Measurements from ENCODE around the gene CFAP53.
A peak's percentile ranks its signal among the peaks of the same experiment; 100 is the strongest.

The CFAP53 gene

DNA sequence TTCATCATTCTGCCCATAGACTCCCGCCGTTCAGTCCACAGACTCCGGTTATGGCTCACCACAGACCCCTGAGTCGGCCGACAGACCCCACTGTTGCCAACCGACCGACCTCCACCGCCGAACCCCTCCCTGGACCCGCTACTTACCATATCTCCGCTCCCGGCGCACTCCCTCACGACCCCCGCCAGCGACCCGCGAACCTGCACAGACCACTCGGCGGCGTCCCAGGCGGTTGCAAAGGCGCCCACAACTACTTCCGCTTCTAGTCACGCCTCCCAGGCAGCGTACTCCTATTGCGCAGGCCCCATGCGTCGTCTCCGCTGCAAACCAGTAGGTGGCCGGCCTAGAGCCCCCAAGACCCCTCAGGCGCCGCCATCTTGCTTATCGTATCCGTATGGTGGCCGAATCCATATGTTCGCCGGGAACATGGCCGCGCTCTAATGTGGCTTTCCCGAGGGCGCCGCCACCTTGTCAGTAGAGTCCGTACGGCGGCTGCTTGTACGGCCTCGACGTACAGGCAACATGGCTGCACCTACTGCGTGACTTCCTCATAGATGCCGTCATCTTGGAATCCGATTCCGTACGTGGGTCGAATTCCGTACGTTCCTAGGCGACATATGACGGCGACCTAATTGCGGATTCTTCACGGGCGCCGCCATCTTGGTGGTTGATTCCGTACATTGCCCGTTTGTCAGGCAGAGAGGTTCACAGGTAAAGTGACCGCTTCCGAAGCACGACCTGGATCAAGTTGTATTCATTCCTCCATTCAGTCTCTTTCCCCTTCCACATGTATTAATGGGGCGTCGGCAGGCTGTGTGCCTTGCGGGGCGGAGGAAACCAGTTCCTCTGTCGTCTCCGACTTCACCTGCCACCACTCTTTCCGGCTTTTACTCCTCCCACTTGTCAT lies 21.4 kb upstream of the CFAP53 start, which contains the start of gene CXXC1:
Gene CXXC1 (minus strand): TSS at position 252 of the 907 bp plus-strand sequence. CDS start 103 bp downstream, at position 149.
- DNase-seq (ENCODE audit: low read depth): peak; percentile 95

DNA sequence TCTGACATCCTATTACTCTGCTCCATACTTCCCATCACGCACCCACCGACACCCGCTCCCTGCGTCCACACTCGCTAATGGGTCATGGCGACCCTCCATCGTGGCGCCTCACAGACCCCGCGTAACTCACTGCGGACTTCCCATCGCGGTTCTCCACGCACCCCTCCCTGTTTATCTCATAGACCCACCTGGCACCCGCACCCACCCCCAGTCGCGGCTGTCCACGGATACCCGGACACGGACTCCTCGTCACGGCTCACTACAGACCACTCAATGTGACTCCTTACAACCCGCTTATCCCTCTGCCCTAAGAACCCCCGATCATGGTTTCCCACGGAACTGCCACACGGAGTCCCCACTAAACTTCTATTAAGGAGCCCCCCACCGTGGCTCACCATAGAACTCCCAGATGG lies 20.7 kb upstream of the CFAP53 start:
- no peak for DNase-seq (ENCODE audit: low read depth)

GRCh38 chr18:50286391-50287027 lies 20.2 kb upstream of the CFAP53 start:
- no peak for DNase-seq (ENCODE audit: low read depth)

DNA sequence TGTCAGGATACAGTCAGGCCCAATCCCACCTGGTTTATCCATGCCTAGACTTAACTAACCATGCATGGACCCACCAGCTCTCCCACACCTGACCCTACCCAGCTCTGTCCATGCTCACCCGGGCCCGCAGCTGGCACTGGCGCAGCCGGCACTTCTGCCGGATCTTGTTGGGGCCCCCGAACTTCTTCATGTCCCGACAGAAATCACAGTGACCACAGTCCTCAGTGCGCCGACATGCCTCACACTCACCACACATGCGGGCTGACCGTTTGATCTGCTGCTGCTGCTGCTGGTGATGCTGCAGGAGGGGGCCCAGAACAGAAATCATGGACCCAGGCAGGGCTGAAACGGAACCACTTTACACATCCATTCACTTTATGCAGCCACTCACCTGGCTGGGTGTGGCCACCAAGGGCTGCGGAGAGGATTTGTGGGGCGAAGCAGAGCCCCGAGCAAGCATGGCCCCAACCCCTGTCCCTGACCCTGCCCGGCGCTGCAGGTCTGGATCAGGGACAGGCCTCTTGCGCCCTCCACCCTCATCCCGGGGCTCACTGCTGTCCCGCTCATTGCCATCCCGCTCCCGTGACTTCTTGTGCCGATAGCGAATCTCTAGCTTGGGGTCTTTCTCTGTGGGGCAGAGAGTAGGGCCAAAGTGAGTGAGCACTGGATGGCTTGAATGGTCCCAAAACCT lies 19.5 kb upstream of the CFAP53 start:
- no peak for DNase-seq (ENCODE audit: low read depth)

DNA sequence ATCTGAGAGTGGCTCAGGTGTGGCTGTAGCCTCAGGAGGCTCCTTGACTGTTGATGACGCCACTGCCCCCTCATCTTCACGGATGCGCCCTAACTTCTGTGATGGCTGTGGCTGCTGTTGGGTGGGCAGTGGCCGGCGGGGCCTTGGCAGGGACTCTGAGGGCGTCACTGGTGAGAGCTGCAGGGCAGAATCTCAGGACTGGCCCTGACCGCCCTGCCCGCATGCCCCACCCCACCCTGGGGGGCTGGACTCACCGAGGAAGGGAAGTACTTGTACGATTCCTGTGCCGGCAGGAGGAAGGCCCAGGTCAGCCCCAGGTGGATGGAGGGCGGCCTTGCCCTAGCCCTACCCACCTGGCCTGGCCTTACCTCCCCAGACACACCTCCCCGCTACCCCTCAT lies 18.8 kb upstream of the CFAP53 start:
- DNase-seq (ENCODE audit: low read depth): no peak

DNA sequence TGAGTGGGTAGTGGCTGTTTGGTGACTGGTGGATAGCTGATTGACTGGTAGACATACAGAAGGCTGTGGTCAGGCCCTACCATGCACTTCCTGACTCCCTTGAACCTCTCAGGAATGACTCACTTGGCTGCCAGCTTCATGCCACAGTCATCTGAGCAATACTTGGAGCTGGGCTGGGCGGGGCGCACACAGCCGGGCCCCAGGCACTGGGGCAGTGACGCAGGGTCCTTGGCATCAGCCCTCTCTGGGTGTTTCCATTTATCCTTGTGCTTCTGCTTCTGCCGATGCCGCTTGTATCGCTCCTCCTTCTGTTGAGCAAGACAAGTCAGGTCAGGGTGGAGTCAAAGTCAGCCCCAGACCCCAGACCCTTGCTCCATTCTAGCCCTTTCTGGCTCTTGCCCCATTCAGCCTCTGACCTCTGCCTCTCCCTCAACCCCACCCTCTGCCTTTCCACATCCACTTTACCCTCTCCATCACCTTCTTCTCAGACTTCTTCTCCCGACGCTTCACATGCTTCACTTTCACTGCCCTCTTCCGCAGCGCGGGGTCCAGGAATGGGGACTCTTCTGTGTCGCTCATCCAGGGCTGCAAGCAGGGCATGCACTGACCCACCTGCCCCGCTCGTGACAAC lies 18.1 kb upstream of the CFAP53 start:
- DNase-seq (ENCODE audit: low read depth): no peak

- no peak for DNase-seq (ENCODE audit: low read depth)
These were observed 17.3 kb upstream of the CFAP53 start for GRCh38 chr18:50283469-50284209.

DNA sequence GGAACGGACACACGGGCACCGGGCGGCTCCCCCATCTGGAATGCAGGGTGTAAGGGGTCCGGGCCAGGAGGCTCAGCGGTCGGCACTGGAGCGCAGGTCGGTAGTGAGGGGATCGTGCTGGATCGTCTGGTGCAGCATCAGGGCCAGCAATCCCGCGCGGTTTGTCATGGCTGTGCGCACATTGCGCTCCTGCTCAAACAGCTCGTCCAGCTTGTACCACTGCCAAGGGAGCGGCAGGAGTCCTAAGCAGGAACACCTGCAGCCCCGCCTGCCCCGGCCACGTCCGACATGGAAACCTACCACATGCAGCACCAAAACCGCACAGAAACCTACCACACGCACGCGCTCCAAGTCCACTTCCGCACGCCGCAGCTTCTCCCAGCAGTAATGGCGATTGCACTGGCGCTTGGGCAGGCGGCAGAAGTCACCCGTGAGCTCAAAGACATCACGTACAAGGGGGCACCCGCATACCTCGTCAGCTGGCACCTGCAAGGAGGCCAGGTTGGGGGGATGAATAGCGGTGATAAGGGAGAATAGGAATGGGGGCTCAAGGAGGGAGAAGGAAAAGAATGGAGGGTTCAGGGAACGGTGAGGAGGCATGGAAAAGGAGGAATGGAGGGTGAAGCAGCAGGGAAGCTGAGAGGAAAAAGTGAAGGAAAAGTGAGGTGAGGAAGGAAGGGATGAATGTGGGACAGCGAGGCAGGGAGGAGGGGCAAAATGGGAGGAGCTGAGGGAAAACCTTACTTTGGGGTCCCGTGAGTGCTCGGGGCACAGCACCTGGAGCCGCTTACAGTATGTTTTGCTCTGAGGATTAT lies 16.4 kb upstream of the CFAP53 start:
- DNase-seq (ENCODE audit: low read depth): no peak

- no peak for DNase-seq (ENCODE audit: low read depth)
These were observed 15.8 kb upstream of the CFAP53 start for GRCh38 chr18:50281972-50282520.

DNA sequence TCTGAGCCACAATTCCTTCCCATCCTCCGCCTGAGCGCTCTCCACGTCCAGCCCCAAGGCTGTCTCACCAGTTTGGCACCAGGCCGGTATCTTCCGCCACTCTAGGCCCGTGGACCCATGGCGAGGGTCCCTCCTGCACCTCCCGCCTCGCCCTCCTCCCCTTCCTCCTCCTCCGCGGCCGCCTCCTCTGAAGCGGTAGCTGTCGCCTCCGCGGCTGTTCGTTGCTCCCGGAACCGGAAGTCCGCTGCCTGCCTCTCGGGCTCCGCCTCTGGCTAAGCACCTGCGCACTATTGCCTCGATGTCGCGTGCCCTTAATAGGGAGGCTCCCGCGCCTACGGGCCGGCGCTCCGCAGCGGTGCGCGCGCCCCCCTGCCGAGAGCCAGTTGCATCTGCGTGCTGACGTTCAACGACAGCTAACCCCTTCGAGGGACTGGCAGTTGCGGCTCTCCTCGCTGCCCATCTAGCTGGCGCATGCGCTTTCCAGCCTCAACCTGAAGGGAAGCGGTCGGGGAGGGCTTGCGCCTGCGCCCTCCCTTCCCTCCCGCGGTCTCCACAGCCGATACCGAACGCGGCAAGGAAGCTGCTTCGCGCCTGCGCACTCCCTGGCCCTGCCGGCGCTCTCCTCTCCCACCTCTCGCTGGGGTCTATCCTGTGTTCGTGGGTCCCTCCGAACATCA lies 15.1 kb upstream of the CFAP53 start, which contains the start of gene MBD1:
Gene MBD1 (minus strand): TSS at position 229 of the 677 bp plus-strand sequence. CDS start 1,531 bp downstream, outside the sequence.
- peak; percentile 94 for DNase-seq (ENCODE audit: low read depth)

DNA sequence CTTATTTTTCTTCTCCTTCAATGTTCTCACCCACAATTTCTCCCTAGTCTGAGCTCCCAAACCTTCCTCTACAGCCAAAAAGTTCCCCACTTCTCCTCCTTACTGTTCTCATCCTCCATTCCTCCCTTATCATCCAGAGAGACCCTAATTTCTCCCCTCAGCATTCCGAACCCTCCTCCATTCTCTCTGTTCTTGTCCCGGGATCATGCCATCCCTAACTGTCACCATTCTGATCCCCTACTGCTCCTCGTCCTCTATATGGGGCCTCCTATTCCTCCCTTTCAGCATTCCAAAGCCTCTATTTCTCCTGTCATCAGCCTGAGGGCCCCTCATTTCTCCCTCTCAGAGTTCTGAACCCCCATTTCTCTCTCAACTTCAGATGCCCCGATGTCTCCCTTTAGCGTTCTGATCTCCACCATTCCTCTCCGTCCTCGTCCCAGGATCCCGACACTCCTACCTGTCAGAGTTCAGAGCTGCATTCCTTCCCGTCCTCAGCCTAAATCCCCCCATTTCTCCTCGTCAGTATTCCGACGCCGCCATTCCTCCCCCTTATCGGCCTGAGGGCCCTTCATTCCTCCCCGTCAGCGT lies 14.5 kb upstream of the CFAP53 start:
- DNase-seq (ENCODE audit: low read depth): no peak

- no peak for DNase-seq (ENCODE audit: low read depth)
These were observed 13.5 kb upstream of the CFAP53 start for GRCh38 chr18:50279752-50280151.

DNA sequence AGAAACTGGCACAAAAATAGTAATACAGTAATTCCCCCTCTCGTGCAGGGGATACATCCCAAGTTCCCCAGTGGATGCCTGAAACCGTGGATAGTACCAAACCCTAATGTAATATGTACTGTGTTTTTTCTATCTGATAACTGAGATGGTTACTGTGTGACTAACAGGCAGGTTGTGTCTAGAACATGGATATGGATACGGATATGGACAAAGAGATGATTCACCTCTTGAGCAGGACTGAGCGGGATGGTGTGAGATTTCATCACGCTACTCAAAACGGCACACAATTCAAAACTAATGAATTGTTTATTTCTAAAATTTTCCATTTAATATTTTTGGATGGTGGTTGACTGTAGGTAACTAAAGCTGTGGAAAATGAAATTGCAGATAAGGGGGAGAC lies 11.6 kb upstream of the CFAP53 start:
- DNase-seq (ENCODE audit: low read depth): no peak

GRCh38 chr18:50276452-50276851 lies 10.2 kb upstream of the CFAP53 start:
- DNase-seq (ENCODE audit: low read depth): no peak

DNA sequence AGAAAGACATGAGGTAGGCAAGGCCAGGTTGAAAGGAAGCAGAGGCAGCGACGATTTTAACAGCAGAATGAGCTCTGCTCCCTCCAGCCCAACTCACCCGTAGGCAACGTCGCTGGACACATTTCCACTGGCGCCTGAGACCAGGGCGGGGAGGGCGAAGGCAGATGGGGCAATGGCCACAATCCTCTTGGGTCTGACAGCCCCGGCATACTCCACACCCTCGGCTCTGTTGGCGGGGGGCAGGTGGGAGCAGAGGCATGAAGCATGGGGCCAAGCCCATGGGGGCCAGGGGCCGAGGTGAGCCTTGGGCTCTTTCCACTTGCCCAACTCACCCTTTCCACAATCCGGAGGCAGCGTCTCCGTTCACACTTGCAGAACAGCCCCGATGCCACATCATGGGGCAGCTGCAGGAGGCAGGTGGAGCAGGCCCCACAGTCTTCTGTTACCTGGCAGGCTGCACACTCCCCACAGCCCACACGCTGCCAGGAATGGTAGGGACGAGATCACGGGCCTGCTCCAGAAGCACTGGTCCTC lies 9.3 kb upstream of the CFAP53 start:
- DNase-seq (ENCODE audit: low read depth): no peak

DNA sequence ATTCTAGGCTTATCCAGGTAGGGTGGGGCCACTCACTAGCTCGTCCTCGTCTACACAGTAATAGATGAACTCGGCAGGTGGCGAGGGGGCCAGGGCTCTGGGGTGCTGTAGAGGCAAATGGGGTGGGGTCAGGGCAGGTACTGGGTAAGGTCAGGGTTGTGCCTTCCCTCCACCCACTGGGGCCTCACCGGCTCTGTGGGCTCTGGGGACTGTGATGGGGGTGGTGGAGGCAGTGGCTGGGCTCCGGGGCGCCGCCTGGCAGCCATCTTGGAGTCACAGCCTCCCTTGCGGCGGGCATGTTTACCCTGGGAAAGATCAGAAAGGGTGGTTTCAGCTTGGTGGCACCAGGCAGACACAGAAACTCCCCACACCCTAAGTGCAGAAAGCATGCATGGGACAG lies 8.6 kb upstream of the CFAP53 start:
- no peak for DNase-seq (ENCODE audit: low read depth)

GRCh38 chr18:50274044-50274442 lies 7.7 kb upstream of the CFAP53 start:
- no peak for DNase-seq (ENCODE audit: low read depth)

DNA sequence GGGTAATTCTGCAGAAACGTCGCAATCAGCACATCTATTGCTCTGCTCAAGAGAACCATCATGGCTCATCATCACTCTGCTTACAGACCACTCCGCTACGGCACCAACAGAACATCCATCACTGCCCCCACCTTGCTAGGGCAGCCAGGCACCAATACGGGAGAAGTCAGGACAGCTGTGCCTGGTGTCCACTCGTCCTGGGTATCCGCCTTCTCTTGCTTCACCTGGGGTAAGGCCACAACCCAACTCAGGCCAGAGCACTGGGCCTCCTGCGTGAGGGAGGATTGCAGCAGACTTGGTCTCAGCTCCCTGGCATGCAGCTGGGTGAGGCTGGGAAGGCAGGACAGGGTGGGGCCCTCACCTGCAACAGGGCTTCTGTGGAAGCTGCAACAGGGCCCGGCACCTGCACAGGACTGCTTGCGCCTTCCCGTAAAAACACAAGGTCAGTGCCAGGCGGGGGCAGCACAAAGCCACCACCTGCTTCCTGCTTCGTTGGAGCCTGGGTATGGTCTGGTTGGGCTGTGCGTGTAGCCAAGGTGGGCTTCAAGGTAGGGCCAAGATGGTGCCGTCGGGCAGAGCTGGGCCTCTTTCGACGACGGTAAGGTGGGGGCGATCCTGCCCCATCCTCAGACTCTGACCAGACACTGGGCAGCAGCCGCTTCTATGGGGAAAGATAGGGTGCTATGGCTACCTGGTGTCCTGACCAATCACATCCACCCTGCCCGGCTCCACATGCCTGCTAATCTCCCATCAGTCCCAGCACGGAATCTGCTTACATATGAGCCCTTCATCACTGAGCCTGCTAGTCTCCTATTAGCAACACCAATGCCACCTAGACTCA lies 7.1 kb upstream of the CFAP53 start:
- DNase-seq (ENCODE audit: low read depth): no peak
